GM23338 (cell line): ENCODE data around the gene RAP1GAP. TPM values are rescaled to one million over a fixed set of nuclear protein-coding genes. Genes with fewer than 3 reads are reported as not detected.

Experiments used
- ATAC-seq: fragments of 200-7000 bp; cut with Tn5 transposase; 3 replicates; pipeline ENCODE4 v1.9.1; 2020
- DNase-seq: peaks from one replicate; pipeline ENCODE4 v3.0.0-alpha.2; 2015; ENCODE audit warnings: low spot score
- H2AFZ ChIP-seq: fragments of 200-600 bp; sonication (generic); 2 replicates; pipeline ENCODE4 v1.8.0; 2016; ENCODE audit warnings: antibody characterized with exemption, mild to moderate bottlenecking, moderate library complexity
- H3F3A ChIP-seq: fragments of 200-600 bp; sonication (generic); replicated peaks from 2 replicates; pipeline ENCODE4 v1.8.0; 2017; ENCODE audit warnings: antibody characterized with exemption, mixed run types, low read depth
- H3K27ac ChIP-seq: fragments of 200-600 bp; sonication (generic); 2 replicates; pipeline ENCODE4 v1.6.1; 2016; ENCODE audit warnings: low read depth
- H3K27me3 ChIP-seq: fragments of 200-600 bp; sonication (generic); 2 replicates; pipeline ENCODE4 v1.8.0; 2016; ENCODE audit warnings: mild to moderate bottlenecking, mixed run types, moderate library complexity; ENCODE audit not compliant: insufficient read depth
- H3K36me3 ChIP-seq: fragments of 200-600 bp; sonication (generic); 2 replicates; pipeline ENCODE4 v1.8.0; 2016; ENCODE audit warnings: mild to moderate bottlenecking; ENCODE audit not compliant: insufficient read depth
- H3K4me1 ChIP-seq: fragments of 200-600 bp; sonication (generic); 2 replicates; pipeline ENCODE4 v1.8.0; 2016; ENCODE audit warnings: mild to moderate bottlenecking, moderate library complexity; ENCODE audit not compliant: insufficient read depth
- H3K4me2 ChIP-seq: fragments of 200-600 bp; sonication (generic); 2 replicates; pipeline ENCODE4 v1.7.1; 2017; ENCODE audit warnings: mixed run types
- H3K4me3 ChIP-seq: fragments of 200-600 bp; sonication (generic); 2 replicates; pipeline ENCODE4 v1.6.1; 2016; ENCODE audit warnings: mixed run types
- H3K79me2 ChIP-seq: fragments of 200-600 bp; sonication (generic); replicated peaks from 2 replicates; pipeline ENCODE4 v1.8.0; 2017; ENCODE audit warnings: mild to moderate bottlenecking; ENCODE audit not compliant: insufficient read depth
- H3K9me2 ChIP-seq: fragments of 200-600 bp; sonication (generic); 2 replicates; pipeline ENCODE4 v1.8.0; 2017; ENCODE audit not compliant: insufficient read depth
- H4K20me1 ChIP-seq: fragments of 200-600 bp; sonication (generic); replicated peaks from 2 replicates; pipeline ENCODE4 v1.8.0; 2017; ENCODE audit warnings: mild to moderate bottlenecking; ENCODE audit not compliant: insufficient read depth
- H3K27ac Mint-ChIP-seq: 2 replicates; pipeline ENCODE4 v1.8.0; 2020; ENCODE audit warnings: inconsistent platforms, mild to moderate bottlenecking, moderate library complexity, mixed read lengths
- H3K27me3 Mint-ChIP-seq: 3 replicates; pipeline ENCODE4 v1.8.0; 2022; ENCODE audit warnings: low read depth, mild to moderate bottlenecking, moderate library complexity, mixed read lengths, inconsistent platforms; ENCODE audit not compliant: insufficient read depth, poor library complexity
- H3K36me3 Mint-ChIP-seq: 3 replicates; pipeline ENCODE4 v1.8.0; 2021; ENCODE audit warnings: low read depth, mild to moderate bottlenecking, inconsistent platforms, moderate library complexity, mixed read lengths
- H3K4me1 Mint-ChIP-seq: 3 replicates; pipeline ENCODE4 v1.8.0; 2020; ENCODE audit warnings: mild to moderate bottlenecking, inconsistent platforms, mixed read lengths
- H3K4me3 Mint-ChIP-seq: 3 replicates; pipeline ENCODE4 v1.8.0; 2021; ENCODE audit warnings: moderate library complexity, mild to moderate bottlenecking, inconsistent platforms, mixed read lengths
- H3K9me3 Mint-ChIP-seq: 3 replicates; pipeline ENCODE4 v1.8.0; 2020; ENCODE audit warnings: moderate library complexity, mild to moderate bottlenecking, inconsistent platforms, mixed read lengths
- CREB1 ChIP-seq: fragments of 250-450 bp; sonication (Bioruptor Pico); IDR thresholded peaks from 2 replicates; pipeline ENCODE4 v1.5.0; 2020; ENCODE audit warnings: low read depth, mild to moderate bottlenecking, moderate library complexity
- EZH2phosphoT487 ChIP-seq: fragments of 200-600 bp; sonication (generic); IDR thresholded peaks from one replicate; pipeline ENCODE4 v1.8.1; 2018; ENCODE audit warnings: antibody characterized with exemption; ENCODE audit not compliant: unreplicated experiment
- JUNB ChIP-seq: IDR thresholded peaks from one replicate; pipeline ENCODE4 v1.6.1; 2016; ENCODE audit warnings: antibody characterized with exemption; ENCODE audit not compliant: unreplicated experiment
- POLR2AphosphoS5 ChIP-seq: IDR thresholded peaks from 2 replicates; pipeline ENCODE4 v1.6.1; 2016; ENCODE audit warnings: antibody characterized with exemption, low read depth
- ZNF114 ChIP-seq: fragments of 250-450 bp; sonication (Bioruptor Pico); IDR thresholded peaks from 2 replicates; pipeline ENCODE4 v1.5.0; 2020; ENCODE audit warnings: mild to moderate bottlenecking, moderate library complexity
- ZNF331 ChIP-seq: fragments of 250-450 bp; sonication (Bioruptor Pico); IDR thresholded peaks from 2 replicates; pipeline ENCODE4 v1.5.0; 2020; ENCODE audit warnings: low read depth, mild to moderate bottlenecking, moderate library complexity
- polyA plus RNA-seq: library from polyadenylated mRNA; unstranded; fragments of >200 nt; fragmentation: Nextera tagmentation; extraction: Ambion mirVana; gene quantifications from 2 replicates; pipeline ENCODE4 v1.2.1, GENCODE V29; 2016
- total RNA-seq: library from RNA; depleted of rRNA; stranded (reverse); fragments of >200 nt; shearing (Covaris generic); gene quantifications from 2 replicates; pipeline ENCODE4 v1.2.3, GENCODE V29; 2014
- TF ChIP-seq, protein P1 (sequence below): IDR thresholded peaks from 2 replicates; pipeline ENCODE4 v1.6.1; 2016; ENCODE audit warnings: antibody characterized with exemption
- TF ChIP-seq, protein P2 (sequence below): fragments of 250-450 bp; sonication (Bioruptor Pico); IDR thresholded peaks from 2 replicates; pipeline ENCODE4 v1.5.0; 2020; ENCODE audit warnings: mild to moderate bottlenecking, moderate library complexity
- TF ChIP-seq, protein P3 (sequence below), 2 experiments: fragments of 200-600 bp in 1 of 2; sonication (generic) in 1 of 2; conservative IDR thresholded peaks; 2 replicates each; pipeline versions ENCODE4 v1.5.1 to v1.6.1; 2016 to 2017; ENCODE audit warnings: antibody characterized with exemption in 2 of 2, low read depth in 2 of 2, mild to moderate bottlenecking in 2 of 2, moderate library complexity in 1 of 2
- TF ChIP-seq, protein P4 (sequence below): IDR thresholded peaks from one replicate; pipeline ENCODE4 v1.6.1; 2018; ENCODE audit warnings: antibody characterized with exemption; ENCODE audit not compliant: unreplicated experiment

Gene RAP1GAP
- total and polyA plus RNA-seq, 2 experiments from 2014 or later = 4.3 to 6.6 TPM

DNA sequence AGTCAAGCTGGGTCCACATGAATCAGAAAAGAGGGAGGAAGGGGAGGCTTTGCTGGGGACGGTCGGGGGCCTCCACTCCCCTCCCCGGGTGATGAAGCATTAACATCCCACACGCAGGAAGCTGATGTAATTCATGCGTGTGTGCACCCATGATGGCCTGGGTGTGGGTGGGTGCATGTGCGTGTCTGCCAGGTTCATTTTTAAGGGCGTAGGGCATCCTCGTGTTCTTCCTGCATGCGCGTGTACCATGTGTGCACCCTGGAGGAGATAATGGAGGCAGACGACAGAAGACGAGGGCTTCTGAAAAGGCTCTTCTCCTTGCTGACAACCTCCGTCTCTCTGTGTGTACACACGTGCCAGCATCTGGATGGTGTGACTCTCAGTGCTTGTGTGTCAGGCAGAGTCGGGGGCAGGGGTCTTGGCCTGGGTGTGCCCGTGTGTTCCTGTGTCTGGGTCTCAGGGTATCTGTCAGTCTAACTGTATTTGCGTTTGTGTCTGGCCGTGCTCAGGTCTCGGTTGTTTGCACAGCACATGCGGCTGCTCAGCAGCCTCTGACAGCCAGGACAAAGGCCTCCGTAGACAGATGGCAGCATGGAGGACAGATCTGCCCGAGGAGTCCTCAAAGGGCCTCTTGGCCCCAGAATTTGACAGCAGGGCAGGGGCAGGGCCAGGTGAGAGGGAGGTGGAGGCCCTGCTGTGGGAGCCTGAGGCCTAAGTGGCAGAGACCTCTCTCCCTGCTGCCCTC lies 2.4 kb downstream of the RAP1GAP start (continued):
- no peak for TF ChIP-seq CREB1

- Histone ChIP-seq H2AFZ (no peak overlapping the region), H3K4me3 (no peak overlapping the region), H4K20me1 (no peaks in the 10 kb centered on the region), H3K9me2 (no peaks in the 10 kb centered on the region), H3K27me3 (peaks cover 27% of the 10 kb centered on the region), H3K36me3 (no peaks in the 10 kb centered on the region), H3F3A (0 out of 2 replicates have a peak, but pooled peaks cover 5% of the 10 kb centered on the region), H3K27ac (no peak overlapping the region), H3K4me2 (no peak overlapping the region), H3K4me1 (peaks cover 14% of the 10 kb centered on the region), H3K79me2 (no peaks in the 10 kb centered on the region)
- Mint-ChIP-seq H3K27ac (no peak overlapping the region), H3K9me3 (no peaks in the 10 kb centered on the region), H3K27me3 (peaks cover 22% of the 10 kb centered on the region), H3K4me1 (peaks cover 28% of the 10 kb centered on the region), H3K36me3 (no peaks in the 10 kb centered on the region), H3K4me3 (no peak overlapping the region)
- DNase-seq = no peak
- no peak for ATAC-seq
- TF ChIP-seq ZNF331 (CRISPR knock-in tag) (no peak), JUNB (no peak), ZNF114 (no peak), POLR2AphosphoS5 (no peak), EZH2phosphoT487 (no peak)
- TF ChIP-seq, protein P1, sequence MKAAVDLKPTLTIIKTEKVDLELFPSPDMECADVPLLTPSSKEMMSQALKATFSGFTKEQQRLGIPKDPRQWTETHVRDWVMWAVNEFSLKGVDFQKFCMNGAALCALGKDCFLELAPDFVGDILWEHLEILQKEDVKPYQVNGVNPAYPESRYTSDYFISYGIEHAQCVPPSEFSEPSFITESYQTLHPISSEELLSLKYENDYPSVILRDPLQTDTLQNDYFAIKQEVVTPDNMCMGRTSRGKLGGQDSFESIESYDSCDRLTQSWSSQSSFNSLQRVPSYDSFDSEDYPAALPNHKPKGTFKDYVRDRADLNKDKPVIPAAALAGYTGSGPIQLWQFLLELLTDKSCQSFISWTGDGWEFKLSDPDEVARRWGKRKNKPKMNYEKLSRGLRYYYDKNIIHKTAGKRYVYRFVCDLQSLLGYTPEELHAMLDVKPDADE = no peak
- TF ChIP-seq, protein P2, sequence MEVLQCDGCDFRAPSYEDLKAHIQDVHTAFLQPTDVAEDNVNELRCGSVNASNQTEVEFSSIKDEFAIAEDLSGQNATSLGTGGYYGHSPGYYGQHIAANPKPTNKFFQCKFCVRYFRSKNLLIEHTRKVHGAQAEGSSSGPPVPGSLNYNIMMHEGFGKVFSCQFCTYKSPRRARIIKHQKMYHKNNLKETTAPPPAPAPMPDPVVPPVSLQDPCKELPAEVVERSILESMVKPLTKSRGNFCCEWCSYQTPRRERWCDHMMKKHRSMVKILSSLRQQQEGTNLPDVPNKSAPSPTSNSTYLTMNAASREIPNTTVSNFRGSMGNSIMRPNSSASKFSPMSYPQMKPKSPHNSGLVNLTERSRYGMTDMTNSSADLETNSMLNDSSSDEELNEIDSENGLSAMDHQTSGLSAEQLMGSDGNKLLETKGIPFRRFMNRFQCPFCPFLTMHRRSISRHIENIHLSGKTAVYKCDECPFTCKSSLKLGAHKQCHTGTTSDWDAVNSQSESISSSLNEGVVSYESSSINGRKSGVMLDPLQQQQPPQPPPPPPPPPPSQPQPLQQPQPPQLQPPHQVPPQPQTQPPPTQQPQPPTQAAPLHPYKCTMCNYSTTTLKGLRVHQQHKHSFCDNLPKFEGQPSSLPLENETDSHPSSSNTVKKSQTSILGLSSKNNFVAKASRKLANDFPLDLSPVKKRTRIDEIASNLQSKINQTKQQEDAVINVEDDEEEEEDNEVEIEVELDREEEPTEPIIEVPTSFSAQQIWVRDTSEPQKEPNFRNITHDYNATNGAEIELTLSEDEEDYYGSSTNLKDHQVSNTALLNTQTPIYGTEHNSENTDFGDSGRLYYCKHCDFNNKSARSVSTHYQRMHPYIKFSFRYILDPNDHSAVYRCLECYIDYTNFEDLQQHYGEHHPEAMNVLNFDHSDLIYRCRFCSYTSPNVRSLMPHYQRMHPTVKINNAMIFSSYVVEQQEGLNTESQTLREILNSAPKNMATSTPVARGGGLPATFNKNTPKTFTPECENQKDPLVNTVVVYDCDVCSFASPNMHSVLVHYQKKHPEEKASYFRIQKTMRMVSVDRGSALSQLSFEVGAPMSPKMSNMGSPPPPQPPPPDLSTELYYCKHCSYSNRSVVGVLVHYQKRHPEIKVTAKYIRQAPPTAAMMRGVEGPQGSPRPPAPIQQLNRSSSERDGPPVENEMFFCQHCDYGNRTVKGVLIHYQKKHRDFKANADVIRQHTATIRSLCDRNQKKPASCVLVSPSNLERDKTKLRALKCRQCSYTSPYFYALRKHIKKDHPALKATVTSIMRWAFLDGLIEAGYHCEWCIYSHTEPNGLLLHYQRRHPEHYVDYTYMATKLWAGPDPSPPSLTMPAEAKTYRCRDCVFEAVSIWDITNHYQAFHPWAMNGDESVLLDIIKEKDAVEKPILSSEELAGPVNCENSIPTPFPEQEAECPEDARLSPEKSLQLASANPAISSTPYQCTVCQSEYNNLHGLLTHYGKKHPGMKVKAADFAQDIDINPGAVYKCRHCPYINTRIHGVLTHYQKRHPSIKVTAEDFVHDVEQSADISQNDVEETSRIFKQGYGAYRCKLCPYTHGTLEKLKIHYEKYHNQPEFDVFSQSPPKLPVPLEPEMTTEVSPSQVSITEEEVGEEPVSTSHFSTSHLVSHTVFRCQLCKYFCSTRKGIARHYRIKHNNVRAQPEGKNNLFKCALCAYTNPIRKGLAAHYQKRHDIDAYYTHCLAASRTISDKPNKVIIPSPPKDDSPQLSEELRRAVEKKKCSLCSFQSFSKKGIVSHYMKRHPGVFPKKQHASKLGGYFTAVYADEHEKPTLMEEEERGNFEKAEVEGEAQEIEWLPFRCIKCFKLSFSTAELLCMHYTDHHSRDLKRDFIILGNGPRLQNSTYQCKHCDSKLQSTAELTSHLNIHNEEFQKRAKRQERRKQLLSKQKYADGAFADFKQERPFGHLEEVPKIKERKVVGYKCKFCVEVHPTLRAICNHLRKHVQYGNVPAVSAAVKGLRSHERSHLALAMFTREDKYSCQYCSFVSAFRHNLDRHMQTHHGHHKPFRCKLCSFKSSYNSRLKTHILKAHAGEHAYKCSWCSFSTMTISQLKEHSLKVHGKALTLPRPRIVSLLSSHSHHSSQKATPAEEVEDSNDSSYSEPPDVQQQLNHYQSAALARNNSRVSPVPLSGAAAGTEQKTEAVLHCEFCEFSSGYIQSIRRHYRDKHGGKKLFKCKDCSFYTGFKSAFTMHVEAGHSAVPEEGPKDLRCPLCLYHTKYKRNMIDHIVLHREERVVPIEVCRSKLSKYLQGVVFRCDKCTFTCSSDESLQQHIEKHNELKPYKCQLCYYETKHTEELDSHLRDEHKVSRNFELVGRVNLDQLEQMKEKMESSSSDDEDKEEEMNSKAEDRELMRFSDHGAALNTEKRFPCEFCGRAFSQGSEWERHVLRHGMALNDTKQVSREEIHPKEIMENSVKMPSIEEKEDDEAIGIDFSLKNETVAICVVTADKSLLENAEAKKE (CRISPR knock-in tag) = no peak
- TF ChIP-seq, protein P3, sequence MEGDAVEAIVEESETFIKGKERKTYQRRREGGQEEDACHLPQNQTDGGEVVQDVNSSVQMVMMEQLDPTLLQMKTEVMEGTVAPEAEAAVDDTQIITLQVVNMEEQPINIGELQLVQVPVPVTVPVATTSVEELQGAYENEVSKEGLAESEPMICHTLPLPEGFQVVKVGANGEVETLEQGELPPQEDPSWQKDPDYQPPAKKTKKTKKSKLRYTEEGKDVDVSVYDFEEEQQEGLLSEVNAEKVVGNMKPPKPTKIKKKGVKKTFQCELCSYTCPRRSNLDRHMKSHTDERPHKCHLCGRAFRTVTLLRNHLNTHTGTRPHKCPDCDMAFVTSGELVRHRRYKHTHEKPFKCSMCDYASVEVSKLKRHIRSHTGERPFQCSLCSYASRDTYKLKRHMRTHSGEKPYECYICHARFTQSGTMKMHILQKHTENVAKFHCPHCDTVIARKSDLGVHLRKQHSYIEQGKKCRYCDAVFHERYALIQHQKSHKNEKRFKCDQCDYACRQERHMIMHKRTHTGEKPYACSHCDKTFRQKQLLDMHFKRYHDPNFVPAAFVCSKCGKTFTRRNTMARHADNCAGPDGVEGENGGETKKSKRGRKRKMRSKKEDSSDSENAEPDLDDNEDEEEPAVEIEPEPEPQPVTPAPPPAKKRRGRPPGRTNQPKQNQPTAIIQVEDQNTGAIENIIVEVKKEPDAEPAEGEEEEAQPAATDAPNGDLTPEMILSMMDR (conservative IDR thresholded peaks at IDR 0.05; ENCODE audit: low read depth in 2 of 2) = no peak
- TF ChIP-seq, protein P4, sequence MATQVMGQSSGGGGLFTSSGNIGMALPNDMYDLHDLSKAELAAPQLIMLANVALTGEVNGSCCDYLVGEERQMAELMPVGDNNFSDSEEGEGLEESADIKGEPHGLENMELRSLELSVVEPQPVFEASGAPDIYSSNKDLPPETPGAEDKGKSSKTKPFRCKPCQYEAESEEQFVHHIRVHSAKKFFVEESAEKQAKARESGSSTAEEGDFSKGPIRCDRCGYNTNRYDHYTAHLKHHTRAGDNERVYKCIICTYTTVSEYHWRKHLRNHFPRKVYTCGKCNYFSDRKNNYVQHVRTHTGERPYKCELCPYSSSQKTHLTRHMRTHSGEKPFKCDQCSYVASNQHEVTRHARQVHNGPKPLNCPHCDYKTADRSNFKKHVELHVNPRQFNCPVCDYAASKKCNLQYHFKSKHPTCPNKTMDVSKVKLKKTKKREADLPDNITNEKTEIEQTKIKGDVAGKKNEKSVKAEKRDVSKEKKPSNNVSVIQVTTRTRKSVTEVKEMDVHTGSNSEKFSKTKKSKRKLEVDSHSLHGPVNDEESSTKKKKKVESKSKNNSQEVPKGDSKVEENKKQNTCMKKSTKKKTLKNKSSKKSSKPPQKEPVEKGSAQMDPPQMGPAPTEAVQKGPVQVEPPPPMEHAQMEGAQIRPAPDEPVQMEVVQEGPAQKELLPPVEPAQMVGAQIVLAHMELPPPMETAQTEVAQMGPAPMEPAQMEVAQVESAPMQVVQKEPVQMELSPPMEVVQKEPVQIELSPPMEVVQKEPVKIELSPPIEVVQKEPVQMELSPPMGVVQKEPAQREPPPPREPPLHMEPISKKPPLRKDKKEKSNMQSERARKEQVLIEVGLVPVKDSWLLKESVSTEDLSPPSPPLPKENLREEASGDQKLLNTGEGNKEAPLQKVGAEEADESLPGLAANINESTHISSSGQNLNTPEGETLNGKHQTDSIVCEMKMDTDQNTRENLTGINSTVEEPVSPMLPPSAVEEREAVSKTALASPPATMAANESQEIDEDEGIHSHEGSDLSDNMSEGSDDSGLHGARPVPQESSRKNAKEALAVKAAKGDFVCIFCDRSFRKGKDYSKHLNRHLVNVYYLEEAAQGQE = no peak
These were observed 3.2 kb downstream of the RAP1GAP start for GRCh38 chr1:21665711-21666575.
